ENCODE data around the gene GUCY2C.

The GUCY2C gene

DNA sequence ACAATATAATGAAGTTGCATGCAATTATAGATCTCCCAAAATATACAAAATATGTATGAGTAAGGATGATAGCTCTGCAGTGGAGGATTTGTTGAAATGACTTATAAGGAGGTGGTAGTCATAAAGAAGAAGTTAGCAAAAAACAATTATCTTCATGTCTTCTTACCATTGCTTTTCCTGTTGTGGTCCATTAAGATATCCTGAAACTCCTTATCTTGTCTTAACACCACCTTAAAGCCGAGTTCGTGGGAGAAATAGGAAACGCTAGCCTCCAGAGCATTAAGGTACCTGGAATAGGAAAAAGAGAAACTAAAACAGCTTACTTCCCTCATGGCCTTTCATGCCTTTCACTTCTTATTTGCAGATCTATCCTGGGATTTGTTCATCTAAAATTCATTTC, 15.2 kb downstream of the GUCY2C start:
- DNase-seq = no peak

GRCh38 chr12:14678547-14679150, 17.8 kb downstream of the GUCY2C start:
- no peak for DNase-seq

DNA sequence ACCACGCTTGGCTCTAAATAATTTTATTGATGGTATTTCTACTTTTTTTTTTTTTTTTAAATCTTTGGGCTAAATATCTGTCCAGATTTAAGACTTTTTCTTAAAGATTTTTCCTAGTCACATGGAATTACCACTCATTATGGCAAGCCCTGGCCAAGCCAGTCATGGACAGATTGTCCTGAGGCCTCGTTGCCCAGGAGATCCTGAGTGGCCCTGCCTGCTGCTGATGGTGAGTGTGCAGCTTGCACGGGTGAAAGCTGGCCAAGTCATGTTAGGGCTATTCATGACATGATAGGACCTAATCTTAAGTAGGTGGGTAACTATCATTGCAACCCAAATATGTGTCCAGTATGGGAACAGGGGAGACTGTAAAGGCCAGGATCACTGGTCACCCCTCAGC, 27.8 kb downstream of the GUCY2C start:
- DNase-seq = no peak

GRCh38 chr12:14665354-14666348, 30.7 kb downstream of the GUCY2C start:
- no peak for DNase-seq

- peak; percentile 17 to 18 for DNase-seq
These were observed 31.9 kb downstream of the GUCY2C start for GRCh38 chr12:14664434-14665023.

- no peak for DNase-seq
These were observed 33.4 kb downstream of the GUCY2C start for GRCh38 chr12:14663002-14663401.

DNA sequence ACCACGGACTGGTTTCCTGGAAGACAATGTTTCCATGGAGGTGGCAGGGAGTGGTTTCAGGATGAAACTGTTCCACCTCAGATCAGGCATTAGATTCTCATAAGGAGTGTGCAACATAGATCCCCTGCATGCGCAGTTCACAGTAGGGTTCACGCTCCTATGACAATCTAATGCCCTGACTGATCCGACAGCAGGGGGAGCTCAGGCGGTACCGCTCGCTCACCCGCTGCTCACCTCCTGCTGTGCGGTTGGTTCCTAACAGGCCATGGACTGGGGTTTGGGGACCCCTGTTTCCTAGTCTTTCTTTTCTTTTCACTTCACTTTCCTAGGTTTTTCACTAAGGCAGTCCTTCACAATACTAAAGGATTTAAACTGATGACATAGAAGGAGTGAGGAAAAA, 39.6 kb downstream of the GUCY2C start:
- DNase-seq = no peak

DNA sequence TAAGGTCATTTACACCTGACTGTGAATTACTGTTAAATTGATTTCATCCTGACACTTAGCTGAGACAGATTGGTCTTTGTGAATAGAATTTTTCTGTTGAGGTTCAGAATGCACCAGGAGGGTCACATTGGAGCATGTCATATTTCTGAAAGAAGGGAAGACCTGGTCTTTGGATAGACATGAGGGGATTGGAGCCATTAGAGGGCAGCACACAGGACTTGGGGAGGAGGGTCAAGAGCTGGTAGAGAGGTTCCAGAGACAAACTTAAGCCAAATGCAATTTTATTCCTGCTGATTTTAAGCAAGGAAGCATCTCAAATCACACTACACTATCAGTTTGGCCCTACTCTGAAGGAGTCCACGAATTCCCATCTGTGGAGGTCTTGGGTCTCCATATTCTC, 41.1 kb downstream of the GUCY2C start:
- DNase-seq = no peak

DNA sequence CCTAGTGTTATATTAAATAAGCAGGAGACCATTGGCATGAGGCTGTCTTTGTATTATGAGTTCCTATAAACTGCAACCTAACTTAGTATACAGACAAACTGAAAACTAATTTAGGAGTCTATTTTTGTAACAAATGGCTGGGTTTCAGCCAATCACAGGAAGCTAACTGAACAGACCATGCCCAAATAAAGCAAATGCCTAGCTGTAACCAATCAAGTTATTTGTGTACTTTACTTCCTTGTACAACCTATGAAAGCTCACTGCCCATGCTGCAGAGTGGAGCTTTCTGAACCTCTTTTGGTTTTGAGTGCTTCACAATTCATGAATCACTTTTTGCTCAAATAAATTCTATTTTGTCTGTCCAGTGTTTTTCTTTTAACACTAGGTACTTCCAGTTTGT, 41.6 kb downstream of the GUCY2C start:
- no peak for DNase-seq

DNA sequence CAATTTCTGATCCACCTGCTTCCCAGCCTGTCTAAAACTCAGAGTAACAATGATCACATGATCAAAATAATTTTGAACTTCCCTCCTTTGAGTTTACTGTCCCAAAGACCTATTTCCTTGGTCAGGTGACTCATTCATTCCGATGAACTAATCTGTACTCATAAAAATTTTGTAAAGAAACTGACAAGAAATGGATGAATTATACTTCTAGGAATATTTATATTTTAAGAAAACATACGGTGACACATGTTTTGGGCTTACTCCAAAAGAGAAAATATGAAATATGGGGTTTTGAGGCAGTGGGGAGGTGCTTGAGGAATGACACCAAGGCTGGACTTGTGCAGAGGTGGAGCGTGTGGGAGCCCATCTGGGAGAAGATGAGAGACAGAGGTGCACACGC, 42.0 kb downstream of the GUCY2C start:
- DNase-seq = no peak

DNA sequence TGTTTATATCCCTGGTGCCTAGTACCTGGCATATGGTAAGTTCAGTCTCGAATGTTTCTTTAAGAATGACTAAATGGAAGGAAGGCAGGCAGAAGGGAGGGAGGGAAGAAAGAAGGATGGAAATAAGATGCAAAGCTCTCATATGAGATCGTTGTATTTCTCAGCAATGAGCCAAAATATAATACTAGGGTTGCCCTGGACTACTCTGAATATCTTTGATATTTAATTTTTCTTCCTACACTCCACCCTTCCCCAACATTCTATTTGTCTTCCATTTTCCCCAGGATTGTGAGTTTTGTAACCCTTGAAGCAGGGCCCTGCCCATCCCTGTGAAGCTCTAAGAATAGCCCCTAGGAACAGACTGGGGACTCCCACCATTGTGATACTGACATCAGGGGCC, 43.9 kb downstream of the GUCY2C start:
- DNase-seq = no peak

DNA sequence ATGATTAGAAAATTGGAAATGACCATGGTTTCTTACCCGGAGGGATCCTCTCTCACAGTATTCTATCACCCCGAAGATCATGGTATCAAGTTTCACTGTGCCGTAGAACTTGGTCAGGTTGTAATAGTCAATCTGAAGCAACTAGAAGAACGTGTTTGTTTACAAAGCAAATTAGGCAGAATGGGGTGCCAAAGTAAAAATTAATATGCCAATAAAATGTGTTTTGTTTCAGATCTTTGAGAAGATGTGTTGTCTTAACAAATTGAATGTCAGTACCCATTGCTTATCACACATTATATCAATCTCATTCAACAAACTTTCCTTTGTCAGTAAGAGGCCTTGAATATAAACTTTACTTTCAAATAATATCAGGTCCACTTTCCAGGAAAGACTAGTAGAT, 45.0 kb downstream of the GUCY2C start:
- no peak for DNase-seq

DNA sequence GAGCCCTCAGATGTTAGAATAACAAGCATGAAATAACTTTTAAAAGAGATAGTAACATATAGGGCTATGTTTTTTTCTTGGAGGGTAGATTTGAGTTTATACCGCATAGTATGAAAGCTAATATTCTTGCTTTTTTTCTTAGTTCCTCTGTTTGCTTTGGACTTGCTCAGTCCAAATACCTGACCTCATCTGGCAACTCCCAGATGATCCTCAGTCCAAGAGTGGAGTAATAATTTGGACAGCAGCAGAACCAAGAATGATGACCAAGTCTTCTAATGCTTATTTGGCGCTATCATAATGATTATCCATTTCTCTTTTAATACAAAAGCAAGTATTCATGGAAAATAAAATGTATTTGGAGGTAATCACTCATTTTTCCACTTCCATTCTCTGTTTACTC, 45.6 kb downstream of the GUCY2C start:
- DNase-seq = no peak

DNA sequence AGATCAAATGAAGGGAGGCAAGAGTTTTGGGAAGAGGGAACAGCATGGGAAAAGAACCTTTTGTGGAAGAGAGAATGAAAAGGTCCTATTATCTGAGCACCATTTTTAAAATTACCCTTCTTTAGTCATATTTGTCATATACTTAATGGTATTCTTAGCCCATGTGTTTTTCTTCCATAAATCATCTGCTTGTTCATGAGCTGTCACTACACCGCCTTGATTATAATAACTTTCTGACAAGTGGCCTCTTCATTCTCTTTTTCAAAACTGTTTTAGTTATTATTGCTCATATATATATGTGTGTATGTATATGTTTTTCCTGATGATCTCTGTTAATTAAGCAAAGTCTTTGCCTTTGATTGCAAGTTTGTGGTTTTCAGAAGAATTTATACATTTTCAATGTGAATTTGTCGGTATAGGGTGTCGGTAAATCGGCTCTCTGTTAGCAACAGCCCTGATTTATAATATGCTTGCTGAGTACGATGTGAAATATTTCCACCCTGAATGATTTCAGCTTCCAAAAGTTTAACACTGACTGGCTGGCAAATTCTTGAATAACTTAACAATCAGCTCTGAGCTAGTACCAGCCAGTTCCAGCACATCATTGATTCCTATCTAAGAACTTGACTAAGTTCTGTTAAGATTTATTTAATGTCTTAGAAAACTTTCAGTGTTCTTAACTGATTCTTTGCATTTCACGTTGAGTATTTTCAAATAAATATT, 49.2 kb downstream of the GUCY2C start:
- DNase-seq = no peak

- DNase-seq = no peak
These were observed 53.1 kb downstream of the GUCY2C start for GRCh38 chr12:14643251-14643650.

- DNase-seq = no peak
These were observed 58.3 kb downstream of the GUCY2C start for GRCh38 chr12:14638066-14638465.

DNA sequence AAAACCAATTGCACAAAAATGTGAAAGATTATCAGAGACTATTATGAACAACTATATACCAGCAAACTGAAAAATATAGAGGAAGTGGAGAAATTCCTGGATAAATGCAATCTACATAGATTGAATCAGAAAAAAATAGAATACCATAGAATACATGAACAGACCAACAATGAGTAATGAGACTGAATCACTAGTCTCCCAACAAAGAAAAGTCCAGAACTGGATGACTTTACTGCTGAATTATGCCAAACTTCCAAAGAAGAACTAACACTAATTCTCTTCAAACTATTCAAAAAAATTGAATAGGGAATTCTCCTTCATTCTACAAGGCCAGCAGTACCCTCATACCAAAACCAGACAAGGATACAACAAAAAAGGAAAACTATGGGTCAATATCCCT, 60.6 kb downstream of the GUCY2C start:
- no peak for DNase-seq

DNA sequence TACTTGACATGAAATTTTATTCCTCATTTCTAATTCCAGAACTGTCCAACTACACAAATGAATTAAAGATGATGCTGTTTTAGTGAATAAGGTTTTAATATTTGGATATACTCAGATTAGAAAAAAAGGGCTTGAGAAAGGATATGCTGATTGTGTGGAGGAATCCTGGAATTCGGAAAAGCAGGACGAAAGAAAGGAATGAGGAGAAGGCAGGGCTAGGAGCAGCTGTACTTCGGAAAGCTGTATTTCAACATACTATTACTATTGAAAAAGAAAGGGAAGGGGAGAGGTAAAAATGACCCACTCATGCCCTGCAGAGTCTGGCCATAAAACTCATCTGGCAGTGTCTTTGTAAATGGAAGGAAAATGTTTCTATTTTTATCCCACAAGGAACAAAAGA, 65.6 kb downstream of the GUCY2C start:
- DNase-seq = no peak

- DNase-seq = peak; percentile 49 to 58
These were observed 66.3 kb downstream of the GUCY2C start for GRCh38 chr12:14629832-14630710.

DNA sequence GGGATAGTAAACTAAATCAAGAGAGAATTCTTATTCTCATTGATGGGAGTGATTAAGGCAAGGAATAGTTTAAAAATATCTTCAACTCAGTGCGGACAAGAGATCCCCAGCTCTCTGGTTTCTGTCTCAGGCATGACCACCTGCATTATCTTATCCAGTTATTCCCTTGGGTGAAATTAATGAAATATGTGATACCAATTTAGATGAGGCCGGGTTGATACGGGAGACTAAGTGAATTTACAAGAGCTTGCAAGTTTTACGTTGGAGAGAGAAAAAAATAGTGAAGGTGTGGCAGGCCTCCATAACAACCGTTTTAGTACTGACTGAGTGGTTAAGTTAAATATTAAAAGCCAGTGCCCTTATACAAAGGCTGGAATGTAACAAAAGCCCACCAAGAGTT, 67.6 kb downstream of the GUCY2C start:
- DNase-seq = no peak

- DNase-seq = no peak
These were observed 74.6 kb downstream of the GUCY2C start for GRCh38 chr12:14621826-14622225.
